GM18870 (cell line): Measurements from ENCODE around the gene CLPTM1.
"Not testable (repeated sequence)": the region's sequence is repeated elsewhere in the genome, so short reads cannot be mapped to it uniquely, and the experiment has no call there.

Source experiments
- ATAC-seq: cut with Tn5 transposase; IDR thresholded peaks from one replicate; pipeline ENCODE4 v1.9.1; 2021; ENCODE audit warnings: moderate library complexity; ENCODE audit not compliant: unreplicated experiment

Gene CLPTM1

GRCh38 chr19:44939668-44940067 is 15.5 kb upstream of the CLPTM1 start:
- ATAC-seq: no peak

DNA sequence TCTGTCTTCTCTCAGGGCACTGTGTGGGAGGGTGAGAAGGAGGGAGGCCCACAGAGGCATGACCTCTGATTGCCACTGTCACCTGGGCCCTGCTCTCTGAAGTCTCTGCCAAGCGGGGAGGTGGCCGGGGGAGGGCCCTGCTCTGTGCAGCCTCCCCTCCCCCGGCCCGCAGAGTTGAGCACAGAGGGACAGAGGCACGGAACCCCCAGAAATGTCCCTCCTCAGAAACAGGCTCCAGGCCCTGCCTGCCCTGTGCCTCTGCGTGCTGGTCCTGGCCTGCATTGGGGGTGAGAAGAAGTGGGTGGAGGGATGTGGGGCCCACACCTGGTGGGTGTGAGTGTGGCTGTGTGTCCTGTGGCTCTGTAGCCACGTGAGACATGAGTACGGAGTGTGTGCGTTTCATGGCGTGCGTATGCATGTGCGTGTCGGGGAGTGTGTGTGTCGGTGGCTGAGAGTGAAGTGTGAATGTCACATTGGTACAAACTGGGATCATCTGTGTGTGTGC is 13.1 kb upstream of the CLPTM1 start, which contains the start of gene APOC4:
TSS of gene APOC4 (plus strand) at position 171 of the 505 bp plus-strand sequence. CDS start at position 212, 41 bp downstream.
- ATAC-seq: no peak

GRCh38 chr19:44943801-44944249 is 11.4 kb upstream of the CLPTM1 start:
- no peak for ATAC-seq

GRCh38 chr19:44947041-44947581 is 8.1 kb upstream of the CLPTM1 start:
- ATAC-seq: no peak

DNA sequence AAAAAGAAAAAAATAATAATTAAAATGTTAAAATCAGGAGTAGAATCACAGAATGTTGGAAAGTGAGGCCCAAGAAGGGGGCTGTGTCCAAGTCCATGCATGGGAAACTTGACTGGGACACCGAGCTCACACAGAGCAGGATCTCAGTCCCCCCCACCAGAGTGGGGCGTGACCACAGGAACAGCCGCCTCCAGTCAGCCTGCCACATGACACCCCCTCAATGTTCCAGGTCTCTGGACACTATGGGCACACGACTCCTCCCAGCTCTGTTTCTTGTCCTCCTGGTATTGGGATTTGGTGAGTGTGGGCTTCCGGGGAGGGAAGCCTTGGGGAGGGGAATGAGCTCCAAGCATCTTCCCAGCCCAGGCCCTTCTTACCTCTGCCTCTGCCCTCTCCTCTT is 6.9 kb upstream of the CLPTM1 start:
- no peak for ATAC-seq

DNA sequence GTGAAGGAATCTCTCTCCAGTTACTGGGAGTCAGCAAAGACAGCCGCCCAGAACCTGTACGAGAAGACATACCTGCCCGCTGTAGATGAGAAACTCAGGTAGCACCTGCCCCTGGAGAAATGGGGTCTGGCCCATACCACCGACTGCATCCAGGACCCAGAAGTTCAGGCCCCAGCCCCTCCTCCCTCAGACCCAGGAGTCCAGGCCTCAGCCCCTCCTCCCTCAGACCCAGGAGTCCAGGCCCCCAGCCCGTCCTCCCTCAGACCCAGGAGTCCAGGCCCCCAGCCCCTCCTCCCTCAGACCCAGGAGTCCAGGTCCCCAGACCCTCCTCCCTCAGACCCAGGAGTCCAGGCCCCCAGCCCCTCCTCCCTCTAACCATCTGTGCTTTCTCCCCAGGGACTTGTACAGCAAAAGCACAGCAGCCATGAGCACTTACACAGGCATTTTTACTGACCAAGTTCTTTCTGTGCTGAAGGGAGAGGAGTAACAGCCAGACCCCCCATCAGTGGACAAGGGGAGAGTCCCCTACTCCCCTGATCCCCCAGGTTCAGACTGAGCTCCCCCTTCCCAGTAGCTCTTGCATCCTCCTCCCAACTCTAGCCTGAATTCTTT is 6.3 kb upstream of the CLPTM1 start:
- ATAC-seq: no peak

DNA sequence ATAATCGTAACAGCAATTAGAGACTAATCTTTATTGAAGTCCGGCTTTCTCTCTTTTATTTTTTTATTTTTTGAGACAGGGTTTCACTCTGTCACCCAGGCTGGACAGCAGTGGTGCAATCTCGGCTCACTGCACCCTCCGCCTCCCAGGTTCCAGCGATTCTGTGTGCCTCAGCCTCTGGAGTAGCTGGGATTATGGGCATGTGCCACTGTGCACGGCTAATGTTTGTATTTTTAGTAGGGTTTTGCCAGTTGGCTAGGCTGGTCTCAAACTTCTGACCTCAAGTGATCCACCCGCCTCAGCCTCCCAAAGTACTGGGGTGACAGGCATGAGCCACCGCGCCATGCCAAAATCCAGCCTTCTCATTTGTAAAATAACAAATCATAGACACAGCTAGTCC is 5.6 kb upstream of the CLPTM1 start:
- ATAC-seq: no peak

DNA sequence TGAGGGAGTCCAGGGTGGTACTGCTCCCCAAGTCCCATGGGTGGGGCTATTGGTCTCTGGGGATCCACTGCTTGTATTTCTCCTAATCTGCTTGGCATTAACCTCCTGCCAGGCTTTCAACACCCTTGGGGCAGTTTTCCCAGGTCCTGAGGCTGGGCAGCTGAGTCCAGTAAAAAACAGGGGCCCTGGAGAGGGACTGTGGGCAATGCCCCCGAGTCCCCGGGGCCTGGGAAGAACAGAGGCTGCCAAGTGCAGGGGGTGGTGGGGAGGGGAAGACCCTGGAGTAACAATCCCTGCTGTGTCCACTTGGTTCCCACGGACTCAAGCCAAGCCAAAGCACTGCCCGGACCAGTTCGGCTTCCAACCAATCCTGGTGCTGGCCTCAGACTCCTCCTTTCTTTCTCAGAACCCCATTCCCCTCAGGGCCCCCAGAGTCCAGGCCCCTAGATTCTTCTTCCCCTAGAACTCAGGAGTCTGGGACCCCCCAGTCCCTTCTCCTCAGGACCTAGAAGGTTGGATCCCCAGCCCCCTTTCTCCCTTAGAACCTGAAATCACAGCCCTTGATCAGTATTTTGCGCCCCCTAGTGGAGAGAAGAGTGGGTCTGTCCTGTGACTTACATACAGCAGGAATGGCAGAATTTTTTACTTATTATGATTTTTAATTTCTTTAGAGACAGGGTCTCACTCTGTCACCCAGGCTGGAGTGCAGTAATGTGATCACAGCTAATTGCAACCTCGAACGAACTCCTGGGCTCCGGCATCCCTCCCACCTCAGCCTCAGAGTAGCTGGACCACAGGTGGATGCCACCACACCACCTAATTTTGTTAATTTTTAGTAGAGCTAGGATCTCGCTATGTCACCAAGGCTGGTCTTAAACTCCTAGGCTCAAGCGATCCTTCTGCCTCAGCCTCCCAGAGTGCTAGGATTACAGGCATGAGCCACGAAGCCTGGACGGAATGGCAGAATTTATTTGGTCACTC is 3.7 kb upstream of the CLPTM1 start:
- ATAC-seq: no peak

DNA sequence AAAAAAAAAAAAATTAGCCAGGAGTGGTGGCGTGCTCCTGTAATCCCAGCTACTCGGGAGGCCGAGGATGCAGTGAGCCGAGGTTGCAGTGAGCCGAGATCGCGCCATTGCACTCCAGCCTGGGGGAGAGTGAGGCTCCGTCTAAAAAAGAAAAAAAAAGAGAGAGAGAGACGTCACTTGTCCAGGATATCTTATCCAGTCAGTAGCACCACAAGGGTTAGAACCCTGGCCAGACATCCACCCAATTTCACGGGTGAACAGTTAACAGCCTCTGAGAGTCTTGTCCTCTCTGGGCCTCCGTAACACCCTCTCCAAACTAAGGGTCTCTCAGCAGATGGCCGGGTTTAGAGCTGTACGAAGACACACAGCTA is 917 bp upstream of the CLPTM1 start:
- no peak for ATAC-seq

DNA sequence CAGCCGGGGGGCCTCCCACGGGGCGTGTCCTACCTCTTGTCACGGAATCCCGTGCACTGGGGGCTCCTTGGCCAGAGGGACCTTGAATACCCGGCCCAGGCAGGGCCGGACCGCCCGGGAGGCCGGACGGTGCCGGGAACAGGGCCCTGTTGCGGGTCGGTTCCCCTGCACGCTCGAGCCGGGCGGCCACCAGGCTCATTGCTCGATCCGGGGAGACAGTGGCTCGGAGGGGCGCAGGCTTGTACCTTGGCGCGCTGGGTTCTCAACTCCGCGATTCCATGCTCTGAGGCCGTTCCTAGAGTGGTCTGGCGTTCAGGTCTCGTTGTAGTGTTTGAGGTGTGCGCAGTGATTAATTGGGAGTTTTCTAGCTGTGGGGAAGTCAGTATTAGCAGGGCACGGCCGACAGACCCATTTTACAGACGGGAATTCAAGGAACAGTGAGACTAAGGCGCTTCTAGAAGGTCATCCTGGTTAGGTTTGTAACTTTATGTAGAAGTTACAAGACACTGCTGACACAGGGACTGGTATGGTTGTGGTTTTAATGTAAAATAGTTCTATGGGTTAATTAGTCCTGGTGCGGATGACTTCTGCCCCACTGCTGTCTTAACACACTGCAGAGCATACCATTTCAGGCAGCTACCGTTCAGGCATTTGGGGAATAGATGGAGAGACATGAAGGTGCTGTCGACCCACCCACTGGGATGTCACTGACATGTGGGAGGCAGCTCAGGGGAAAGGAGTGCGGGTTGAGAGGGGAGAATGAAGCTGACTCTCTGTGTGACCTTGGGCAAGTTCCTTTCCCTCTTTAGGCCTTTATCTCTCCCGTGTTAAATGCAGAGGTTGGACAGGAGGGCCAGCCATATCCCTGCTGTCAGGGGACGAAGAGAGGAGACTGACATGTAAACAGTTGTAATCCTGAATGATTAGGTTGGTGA is 592 bp downstream of the CLPTM1 start:
- ATAC-seq: no peak

GRCh38 chr19:44957526-44957925 is 2.3 kb downstream of the CLPTM1 start:
- no peak for ATAC-seq

GRCh38 chr19:44958090-44958489 is 2.9 kb downstream of the CLPTM1 start:
- no peak for ATAC-seq

- no peak for ATAC-seq
These were observed 4.5 kb downstream of the CLPTM1 start for GRCh38 chr19:44959691-44960090.

DNA sequence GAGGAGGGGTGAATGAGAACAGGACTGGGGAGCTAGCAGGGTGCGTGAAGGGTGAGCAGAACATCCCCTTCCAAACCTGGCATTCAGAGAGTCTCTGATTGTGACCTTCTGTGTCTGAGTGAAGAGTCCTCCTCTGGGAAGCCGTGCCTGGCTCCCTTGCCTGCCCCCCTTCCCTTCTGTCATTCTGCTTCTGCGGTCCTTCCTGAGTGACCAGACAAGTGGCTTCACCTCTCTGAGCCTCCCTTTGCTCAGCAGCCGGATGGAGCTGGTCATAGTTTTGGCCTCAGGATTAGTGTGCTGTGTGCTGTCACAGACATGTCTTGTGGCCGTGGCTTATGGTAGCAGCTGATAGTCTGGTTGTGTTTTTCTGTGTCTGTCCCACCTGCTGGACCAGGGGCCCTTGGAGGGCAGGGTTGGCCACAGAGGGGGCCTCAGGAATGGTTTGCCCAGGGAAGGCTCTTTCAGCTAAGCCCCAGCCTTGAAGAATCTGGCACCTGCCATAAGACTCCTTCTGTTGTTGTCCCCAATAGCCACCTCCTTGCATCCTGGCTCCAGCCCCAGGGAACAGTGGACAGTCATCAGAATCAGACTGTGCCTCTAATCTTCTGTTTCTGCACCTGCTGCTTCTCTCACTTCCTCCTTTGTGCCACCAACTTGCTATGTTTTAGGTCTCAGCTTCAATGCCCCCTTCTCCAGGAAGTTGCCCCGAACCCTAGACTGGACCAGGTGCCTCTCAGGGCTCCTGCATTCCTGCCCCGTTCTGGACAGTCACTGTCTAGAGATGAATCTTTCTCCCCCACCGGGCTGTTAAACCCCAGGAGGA is 5.9 kb downstream of the CLPTM1 start:
- no peak for ATAC-seq

DNA sequence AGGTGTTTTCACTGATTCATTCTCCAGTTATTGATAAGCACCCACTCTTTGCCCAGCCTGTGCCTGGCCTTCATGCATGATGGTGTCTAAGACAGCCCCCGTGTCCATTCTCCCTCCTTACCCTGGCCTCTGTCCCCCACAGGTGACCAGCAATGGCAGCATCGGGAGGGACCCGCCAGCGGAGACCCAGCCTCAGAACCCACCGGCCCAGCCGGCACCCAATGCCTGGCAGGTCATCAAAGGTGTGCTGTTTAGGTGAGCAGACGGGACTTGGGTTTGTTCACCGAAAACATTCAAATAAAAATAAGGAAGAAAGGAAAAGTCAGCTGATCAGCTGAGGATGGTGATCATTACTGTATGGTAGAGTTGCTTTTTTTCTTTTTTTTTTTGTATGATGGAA is 6.6 kb downstream of the CLPTM1 start:
- ATAC-seq: no peak

- ATAC-seq: no peak
These were observed 12.9 kb downstream of the CLPTM1 start for GRCh38 chr19:44968118-44968517.

DNA sequence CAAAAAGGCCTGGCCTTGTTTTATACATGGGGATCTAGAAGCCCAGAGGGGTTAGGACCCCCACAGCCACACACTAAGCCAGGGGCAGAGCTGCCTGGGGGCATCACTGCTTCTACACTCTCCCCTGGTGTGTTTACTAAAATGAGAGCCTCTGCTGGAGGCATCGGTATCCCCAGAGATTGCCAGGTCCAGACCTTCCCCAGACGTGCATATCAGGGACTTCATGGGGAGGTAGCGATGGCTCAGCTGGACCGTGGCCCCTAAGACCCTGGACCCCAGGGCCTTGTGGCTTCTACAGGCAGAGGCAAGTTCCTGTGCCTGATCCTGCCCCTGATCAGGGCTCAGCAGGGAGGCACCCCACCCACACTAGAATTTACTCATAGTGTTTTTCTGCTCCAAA is 13.5 kb downstream of the CLPTM1 start:
- no peak for ATAC-seq

GRCh38 chr19:44969437-44969836 is 14.3 kb downstream of the CLPTM1 start:
- no peak for ATAC-seq

DNA sequence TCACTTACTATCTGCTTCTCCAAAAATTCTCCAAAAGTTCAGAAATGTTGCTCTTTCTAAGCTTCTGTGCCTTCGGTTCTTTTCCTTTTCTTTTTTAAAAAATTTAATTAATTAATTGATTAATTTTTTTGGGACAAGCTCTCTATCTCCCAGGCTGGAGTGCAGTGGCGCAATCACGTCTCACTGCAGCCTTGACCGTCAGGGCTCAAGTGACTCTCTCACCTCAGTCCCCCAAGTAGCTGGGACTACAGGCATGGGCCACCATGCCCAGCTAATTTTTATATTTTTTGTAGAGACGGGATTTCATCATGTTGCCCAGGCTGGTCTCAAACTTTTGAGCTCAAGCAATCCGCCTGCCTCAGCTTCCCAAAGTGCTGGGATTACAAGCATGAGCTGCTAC is 16.3 kb downstream of the CLPTM1 start:
- not testable (repeated sequence) for ATAC-seq

GRCh38 chr19:44972802-44973201 is 17.6 kb downstream of the CLPTM1 start:
- ATAC-seq: no peak
